Astrocyte (in vitro differentiated cells and primary cell): ENCODE results near the gene TEX19.

ENCODE experiments used
- EZH2 ChIP-seq: IDR thresholded peaks from 2 replicates; pipeline ENCODE4 v1.6.1; 2012; ENCODE audit warnings: mild to moderate bottlenecking, low read length, inconsistent platforms; ENCODE audit not compliant: insufficient read depth
- TF ChIP-seq, protein P1 (sequence below): IDR thresholded peaks from 2 replicates; pipeline ENCODE4 v1.5.1; 2011; ENCODE audit warnings: low read depth, mild to moderate bottlenecking, inconsistent platforms, low read length, moderate library complexity; ENCODE audit not compliant: insufficient read depth

DNA sequence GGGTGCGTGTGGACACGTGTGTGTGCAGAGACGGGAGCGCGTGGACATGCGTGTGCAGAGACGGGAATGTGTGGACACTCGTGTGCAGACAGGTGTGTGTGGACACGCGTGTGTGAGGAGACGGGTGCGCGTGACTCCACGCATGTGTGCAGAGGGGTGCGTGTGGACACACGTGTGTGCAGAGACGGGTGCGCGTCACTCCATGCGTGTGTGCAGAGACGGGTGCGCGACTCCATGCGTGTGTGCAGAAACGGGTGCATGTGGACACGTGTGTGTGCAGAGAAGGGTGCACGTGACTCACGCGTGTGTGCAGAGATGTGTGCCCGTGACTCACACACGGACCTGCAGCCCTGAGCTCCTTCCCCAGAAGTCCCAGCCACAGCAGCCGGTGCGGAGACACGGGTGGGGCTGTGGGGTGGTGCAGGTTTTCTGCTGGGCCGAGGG lies 39.4 kb upstream of the TEX19 start:
- TF ChIP-seq, protein P1, sequence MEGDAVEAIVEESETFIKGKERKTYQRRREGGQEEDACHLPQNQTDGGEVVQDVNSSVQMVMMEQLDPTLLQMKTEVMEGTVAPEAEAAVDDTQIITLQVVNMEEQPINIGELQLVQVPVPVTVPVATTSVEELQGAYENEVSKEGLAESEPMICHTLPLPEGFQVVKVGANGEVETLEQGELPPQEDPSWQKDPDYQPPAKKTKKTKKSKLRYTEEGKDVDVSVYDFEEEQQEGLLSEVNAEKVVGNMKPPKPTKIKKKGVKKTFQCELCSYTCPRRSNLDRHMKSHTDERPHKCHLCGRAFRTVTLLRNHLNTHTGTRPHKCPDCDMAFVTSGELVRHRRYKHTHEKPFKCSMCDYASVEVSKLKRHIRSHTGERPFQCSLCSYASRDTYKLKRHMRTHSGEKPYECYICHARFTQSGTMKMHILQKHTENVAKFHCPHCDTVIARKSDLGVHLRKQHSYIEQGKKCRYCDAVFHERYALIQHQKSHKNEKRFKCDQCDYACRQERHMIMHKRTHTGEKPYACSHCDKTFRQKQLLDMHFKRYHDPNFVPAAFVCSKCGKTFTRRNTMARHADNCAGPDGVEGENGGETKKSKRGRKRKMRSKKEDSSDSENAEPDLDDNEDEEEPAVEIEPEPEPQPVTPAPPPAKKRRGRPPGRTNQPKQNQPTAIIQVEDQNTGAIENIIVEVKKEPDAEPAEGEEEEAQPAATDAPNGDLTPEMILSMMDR: no peak
- no peak for TF ChIP-seq EZH2
